HG02981 (cell line): Measurements from ENCODE around the gene RMI2.
A peak's percentile ranks its signal among the peaks of the same experiment; 100 is the strongest.

Experiments used
- ATAC-seq: cut with Tn5 transposase; IDR thresholded peaks from one replicate; pipeline ENCODE4 v1.9.1; 2021; ENCODE audit warnings: mild to moderate bottlenecking, moderate library complexity; ENCODE audit not compliant: unreplicated experiment

RMI2 gene

DNA sequence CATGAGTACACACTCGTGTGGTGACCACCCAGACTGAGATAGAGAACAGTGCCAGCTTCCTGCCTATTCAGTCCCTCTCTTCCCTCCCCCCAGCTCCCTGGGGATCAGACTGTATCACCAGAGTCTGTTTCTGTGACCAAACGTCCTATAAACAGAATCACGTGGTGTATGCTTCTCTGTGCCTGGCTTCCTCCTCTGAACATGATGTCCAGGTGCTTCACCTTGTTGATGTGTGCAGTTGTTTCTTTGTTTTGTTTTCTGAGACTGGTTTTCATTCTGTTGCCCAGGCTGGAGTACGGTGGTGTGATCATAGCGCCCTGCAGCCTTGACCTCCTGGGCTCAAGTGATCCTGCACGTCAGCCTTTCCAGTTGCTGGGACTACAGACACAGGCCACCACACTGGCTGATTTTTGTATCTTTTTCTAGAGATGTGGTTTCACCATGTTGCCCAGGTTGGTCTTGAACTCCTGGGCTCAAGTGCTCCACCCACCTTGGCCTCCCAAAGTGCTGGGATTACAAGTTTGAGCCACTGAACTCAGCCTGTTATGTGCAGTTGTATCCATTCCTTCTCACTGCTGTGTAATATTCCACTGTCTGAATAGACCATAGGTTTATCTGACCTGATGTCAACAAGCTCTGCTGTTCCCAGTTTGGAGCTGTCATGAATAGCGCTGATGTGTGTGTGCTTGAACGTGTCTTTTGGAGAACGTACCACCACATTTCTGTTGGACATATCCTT, 35.2 kb upstream of the RMI2 start:
- peak; percentile 37 for ATAC-seq

- no peak for ATAC-seq
These were observed 34.7 kb upstream of the RMI2 start for GRCh38 chr16:11310634-11310977.

GRCh38 chr16:11310997-11311561, 34.2 kb upstream of the RMI2 start:
- ATAC-seq = peak; percentile 41

DNA sequence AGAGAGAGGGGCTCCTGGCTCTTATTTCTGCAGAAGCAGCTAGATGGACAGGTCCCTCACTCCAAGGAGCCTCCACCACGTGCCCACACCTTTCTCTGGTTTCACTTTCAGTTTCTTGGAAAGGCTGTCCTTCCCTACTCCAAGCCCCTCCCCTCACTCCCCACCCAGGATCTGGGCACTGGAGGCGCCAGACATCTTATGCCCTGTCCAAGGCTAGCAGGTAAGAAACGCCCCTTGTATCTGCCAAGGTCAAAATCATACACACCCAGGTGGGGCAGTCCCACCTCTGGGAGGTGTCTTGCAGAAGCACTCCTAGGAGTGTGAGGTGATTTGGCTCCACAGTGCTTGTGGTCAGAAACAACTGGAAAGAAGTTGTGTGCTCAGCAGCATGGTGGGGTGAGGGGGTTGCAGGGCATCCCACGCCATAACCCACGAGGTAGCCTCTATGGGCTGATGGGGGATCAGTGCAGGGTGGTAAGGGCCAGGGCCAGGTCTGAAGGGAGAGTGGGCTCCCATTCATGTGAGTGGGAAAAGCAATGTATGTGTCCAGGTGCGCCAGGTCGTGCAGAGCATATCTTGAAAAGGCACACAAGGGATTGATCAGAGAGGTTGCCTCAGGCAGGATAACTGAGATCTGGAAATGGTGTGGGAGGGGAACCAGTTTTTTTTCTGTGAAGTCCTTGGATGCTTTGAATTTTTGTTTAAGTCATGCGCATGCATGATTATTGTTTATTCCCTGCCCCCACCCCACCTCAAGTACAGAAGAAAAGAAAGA, 32.4 kb upstream of the RMI2 start:
- no peak for ATAC-seq

- ATAC-seq = no peak
These were observed 31.6 kb upstream of the RMI2 start for GRCh38 chr16:11313493-11314308.

DNA sequence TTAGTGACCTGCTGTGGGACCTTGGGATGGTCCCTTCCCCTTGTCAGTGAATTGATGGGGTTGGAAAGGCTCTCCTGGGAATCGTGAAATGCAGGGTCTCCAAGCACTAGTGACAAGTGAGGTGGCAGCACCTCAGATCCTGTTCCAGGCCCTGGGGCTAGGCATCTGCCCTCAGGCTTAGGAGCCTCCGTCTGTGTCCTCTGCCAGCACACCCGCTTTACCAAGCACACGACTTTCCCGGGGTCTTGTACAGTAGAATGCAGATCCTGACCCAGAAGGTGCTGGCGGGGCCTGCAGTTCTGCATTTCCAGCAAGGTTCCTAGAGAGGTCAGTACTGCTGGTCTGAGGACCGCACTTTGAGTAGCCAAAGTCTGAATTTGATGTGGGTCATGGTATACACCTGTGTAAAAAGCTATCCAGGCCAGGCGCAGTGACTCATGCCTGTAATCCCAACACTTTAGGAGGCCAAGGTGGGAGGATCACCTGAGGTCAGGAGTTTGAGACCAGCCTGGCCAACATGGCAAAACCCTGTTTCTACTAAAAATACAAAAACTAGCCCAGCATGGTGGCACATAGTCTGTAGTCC, 30.9 kb upstream of the RMI2 start:
- ATAC-seq = no peak

GRCh38 chr16:11315510-11315909, 29.7 kb upstream of the RMI2 start:
- ATAC-seq = no peak

GRCh38 chr16:11316331-11317015, 28.8 kb upstream of the RMI2 start:
- ATAC-seq = no peak

DNA sequence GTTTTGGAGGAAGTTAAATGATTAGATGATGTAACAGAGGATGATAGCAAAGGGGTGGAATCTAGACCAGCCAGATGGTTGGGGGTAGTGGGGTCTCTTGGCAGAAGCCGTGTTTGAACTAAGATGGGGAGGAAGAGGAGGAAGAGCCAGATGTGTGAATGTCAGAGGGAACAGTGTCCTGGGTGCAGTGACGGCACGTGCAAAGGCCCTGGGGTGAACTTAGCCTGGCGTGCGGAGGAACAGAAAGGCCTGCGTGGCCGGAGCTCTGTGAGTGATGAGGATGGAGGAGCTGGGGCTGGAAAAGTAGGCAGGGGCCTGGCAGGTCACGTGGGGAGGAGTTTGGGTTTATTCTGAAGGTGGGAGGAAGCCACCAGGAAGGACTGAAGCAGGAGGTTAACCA, 26.4 kb upstream of the RMI2 start:
- ATAC-seq = no peak

DNA sequence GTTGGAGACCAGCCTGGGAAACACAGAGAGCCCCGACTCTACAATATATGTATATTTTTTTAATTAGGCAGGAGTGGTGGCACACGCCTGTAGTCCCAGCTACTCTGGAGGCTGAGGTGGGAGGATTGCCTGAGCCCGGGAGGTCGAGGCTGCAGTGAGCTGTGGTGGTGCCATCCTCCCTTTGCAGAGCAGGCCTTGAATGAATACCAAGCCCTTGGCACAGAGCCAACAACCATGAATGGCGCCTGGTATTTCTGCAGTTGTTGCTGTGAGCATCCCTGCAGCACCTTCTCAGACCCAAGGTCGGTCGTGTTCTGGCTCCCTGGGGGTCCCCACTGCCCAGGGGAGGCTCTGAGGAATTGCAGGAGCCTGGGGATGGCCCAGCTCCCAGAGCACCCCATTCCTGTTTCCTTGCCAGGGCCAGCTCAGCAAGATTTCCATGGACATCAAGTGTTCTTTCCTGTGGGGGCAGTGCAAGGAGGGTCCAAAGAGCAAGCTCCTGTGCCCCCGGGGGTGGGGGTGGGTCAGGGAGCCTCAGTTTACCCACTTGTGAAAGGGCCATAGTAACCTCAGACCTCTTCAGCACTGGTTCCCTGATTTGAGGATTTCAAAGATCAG, 25.6 kb upstream of the RMI2 start:
- no peak for ATAC-seq

GRCh38 chr16:11320170-11320569, 25.1 kb upstream of the RMI2 start:
- ATAC-seq = no peak

DNA sequence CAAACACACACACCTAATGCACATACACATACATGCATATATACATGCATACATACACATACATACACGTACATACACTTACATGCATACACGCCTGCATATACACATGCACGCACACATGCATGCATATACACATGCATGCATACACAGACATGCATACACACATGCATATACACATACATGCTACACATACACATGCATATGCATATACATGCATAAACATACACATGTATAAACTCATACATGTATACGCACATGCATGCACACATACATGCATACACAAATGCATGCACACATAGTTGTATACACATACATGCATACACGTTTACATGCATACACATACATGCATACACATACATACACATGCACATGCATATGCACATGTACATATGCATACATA, 23.6 kb upstream of the RMI2 start:
- no peak for ATAC-seq

GRCh38 chr16:11322823-11323222, 22.4 kb upstream of the RMI2 start:
- no peak for ATAC-seq

DNA sequence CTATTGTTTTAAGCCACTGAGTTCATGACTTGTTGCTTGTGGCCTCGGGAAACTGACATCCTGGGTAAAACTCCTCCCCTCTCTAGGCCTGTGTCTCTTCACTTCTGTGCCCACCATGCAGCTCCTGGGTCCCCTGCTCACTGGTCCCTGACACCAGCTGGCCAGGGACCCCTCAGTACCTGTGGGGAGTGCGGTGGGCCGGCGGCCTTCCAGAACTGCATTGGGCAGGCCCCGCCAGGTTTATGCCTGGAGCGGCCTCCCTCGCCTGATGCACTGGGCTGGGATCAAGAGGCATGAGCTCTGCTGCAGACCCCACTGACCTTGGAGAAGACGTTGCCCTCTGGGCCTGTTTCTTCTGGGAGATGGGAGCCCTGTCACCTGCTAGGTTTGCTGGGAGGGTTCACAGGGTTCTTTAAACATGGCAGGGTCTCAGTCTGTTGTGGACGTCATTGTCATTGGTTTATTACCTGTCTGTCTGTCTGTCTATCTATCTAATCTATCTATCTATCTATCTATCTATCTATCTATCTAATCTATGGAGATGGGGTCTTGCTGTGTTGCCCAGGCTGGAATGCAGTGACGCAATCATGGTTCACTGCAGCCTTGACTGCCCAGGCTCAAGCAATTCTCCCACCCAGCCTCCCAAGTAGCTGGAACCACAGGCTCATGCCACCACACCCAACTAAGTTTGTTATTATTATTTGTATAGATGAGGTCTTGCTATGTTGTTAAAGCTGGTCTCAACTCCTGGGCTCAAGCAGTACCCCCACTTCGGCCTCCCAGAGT, 21.5 kb upstream of the RMI2 start:
- no peak for ATAC-seq

DNA sequence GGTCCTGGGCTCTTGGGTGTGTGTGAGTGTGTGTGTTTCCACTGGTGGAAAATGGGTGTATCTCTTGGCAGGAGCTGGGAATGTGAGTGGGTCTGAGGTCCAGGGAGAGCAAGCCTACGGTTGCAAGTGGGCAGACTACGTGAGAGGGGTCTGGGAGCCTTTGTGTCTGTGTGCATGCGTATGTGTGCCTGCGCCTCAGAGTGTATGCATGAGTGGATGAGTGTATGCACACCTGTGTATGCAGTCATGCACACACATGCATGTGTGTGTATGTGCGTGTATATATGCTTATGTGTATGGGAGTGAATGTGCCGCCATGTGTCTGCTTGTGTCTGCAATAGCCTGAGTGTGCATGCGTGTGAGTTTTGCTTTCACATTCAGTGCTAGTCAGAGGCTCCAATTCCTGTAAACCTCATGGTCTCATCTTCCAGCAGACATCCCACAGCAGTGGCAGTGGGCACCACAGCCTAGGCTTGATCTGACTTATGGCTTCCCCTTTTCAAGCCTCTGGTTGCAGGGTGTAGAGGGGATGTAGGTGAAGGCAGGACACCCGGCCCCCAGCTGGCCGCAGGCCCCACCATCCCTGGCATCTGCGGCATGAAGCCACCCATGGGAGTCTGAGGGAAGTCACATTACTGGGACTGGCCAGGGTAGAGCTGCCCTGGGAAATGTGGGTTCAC, 19.7 kb upstream of the RMI2 start:
- no peak for ATAC-seq

- no peak for ATAC-seq
These were observed 19.0 kb upstream of the RMI2 start for GRCh38 chr16:11326084-11326736.

GRCh38 chr16:11326737-11327276, 18.5 kb upstream of the RMI2 start:
- no peak for ATAC-seq
